ENCODE data around the gene KLHL15.
A peak's percentile ranks its signal among the peaks of the same experiment; 100 is the strongest.

- TF ChIP-seq CTCF (IDR thresholded peaks at IDR 0.05) (no peak), POLR2A (IDR thresholded peaks at IDR 0.05) (peak in 1 of 2 donors; percentile 43)
Measured at GRCh38 chrX:23980011-23980441, 47.0 kb downstream of the KLHL15 start.
